ENCODE results near the gene CD93.

GRCh38 chr20:23039136-23039875 is 46.8 kb downstream of the CD93 start:
- no peak for TF ChIP-seq CTCF (conservative IDR thresholded peaks at IDR 0.05; ENCODE audit: low read depth, low read length)
- no peak for TF ChIP-seq EZH2 (IDR thresholded peaks at IDR 0.05; ENCODE audit: low read length, unreplicated experiment)
